A673 (cell line): ENCODE measurements around the gene RIT2. TPM values are rescaled to one million over a fixed set of nuclear protein-coding genes. Genes with fewer than 3 reads are reported as not detected.
A peak's percentile ranks its signal among the peaks of the same experiment; 100 is the strongest.

ENCODE experiments used
- BruUV-seq: library from RNA; stranded (reverse); fragments of 400-500 nt; replicated peaks from 2 replicates; lab custom pipeline; 2021; lab: Mats Ljungman, UMichigan
- CTCF ChIA-PET: fragments of 300-600 bp; sonication (Branson Sonifier 250); formaldehyde crosslinking; loops from one replicate; lab custom pipeline; 2022; ENCODE audit warnings: antibody characterized with exemption; lab: Charles Lee
- POLR2A ChIA-PET: fragments of 300-600 bp; sonication (Branson Sonifier 250); formaldehyde crosslinking; loops from one replicate; lab custom pipeline; 2022; ENCODE audit warnings: antibody characterized with exemption; ENCODE audit not compliant: low non-redundant PET; lab: Charles Lee
- DNase-seq: peaks from one replicate; pipeline ENCODE4 v3.0.0-alpha.2; 2015; ENCODE audit warnings: low spot score
- H3K27ac ChIP-seq: fragments of 200-600 bp; sonication (generic); 2 replicates; pipeline ENCODE4 v1.5.1; 2016; ENCODE audit warnings: mixed run types, low read depth, mild to moderate bottlenecking, mixed read lengths, antibody characterized with exemption, low read length; ENCODE audit not compliant: poor library complexity, severe bottlenecking
- H3K27me3 ChIP-seq: fragments of 200-600 bp; sonication (generic); replicated peaks from 2 replicates; pipeline ENCODE4 v1.6.1; 2017; ENCODE audit warnings: mixed run types, low read depth, mild to moderate bottlenecking, mixed read lengths, antibody characterized with exemption, low read length; ENCODE audit not compliant: insufficient read depth, poor library complexity
- H3K36me3 ChIP-seq: fragments of 200-600 bp; sonication (generic); 2 replicates; pipeline ENCODE4 v1.6.1; 2016; ENCODE audit warnings: mixed run types, mild to moderate bottlenecking, mixed read lengths, antibody characterized with exemption, low read length; ENCODE audit not compliant: insufficient read depth, poor library complexity, severe bottlenecking
- H3K4me1 ChIP-seq: fragments of 200-600 bp; sonication (generic); 2 replicates; pipeline ENCODE4 v1.6.1; 2017; ENCODE audit warnings: mixed run types, mild to moderate bottlenecking, mixed read lengths, antibody characterized with exemption, low read length; ENCODE audit not compliant: insufficient read depth, poor library complexity, severe bottlenecking
- H3K4me3 ChIP-seq: fragments of 200-600 bp; sonication (generic); 2 replicates; pipeline ENCODE4 v1.5.1; 2016; ENCODE audit warnings: low read depth, mixed run types, mild to moderate bottlenecking, mixed read lengths, low read length; ENCODE audit not compliant: poor library complexity, severe bottlenecking
- H3K9me3 ChIP-seq: fragments of 200-600 bp; sonication (generic); 2 replicates; pipeline ENCODE4 v1.6.1; 2016; ENCODE audit warnings: mixed run types, low read depth, mild to moderate bottlenecking, mixed read lengths, antibody characterized with exemption, low read length; ENCODE audit not compliant: poor library complexity, severe bottlenecking
- CTCF ChIP-seq: fragments of 300-800, 200-600 bp; sonication (generic); conservative IDR thresholded peaks from 2 replicates; pipeline ENCODE4 v1.5.1; 2017; ENCODE audit warnings: low read depth, mild to moderate bottlenecking, antibody characterized with exemption, low read length, moderate library complexity, mixed read lengths
- EZH2 ChIP-seq: fragments of 200-600 bp; sonication (generic); IDR thresholded peaks from 2 replicates; pipeline ENCODE4 v1.6.1; 2017; ENCODE audit warnings: borderline replicate concordance, low read depth, mild to moderate bottlenecking, mixed read lengths, antibody characterized with exemption, low read length; ENCODE audit not compliant: poor library complexity, severe bottlenecking
- intact Hi-C: fragments of 100-400 bp; cut with micrococcal nuclease; formaldehyde crosslinking; loops from one replicate; pipeline ENCODE4 v1.10.0; 2022; ENCODE audit not compliant: unreplicated experiment
- total RNA-seq: library from RNA; stranded (reverse); gene quantifications from 2 replicates; pipeline ENCODE4 v1.2.3, GENCODE V29; 2021

The RIT2 gene
- total RNA-seq, 1 experiment from 2014 or later = not detected

GRCh38 chr18:42706618-42707017, 408.9 kb downstream of the RIT2 start:
- TF ChIP-seq EZH2 (no peak), CTCF (no peak)
- DNase-seq = peak; percentile 46
- POLR2A ChIA-PET = no interaction called here
- H3K4me1 ChIP-seq = no peaks in the 10 kb centered on the region
- no peak overlapping the region for H3K27ac ChIP-seq
- no peak overlapping the region for H3K4me3 ChIP-seq
- no peaks in the 10 kb centered on the region for H3K27me3 ChIP-seq
- H3K36me3 ChIP-seq = no peaks in the 10 kb centered on the region
- no TSS peak for BruUV-seq
- intact Hi-C loops = no loop called here
- H3K9me3 ChIP-seq = no peaks in the 10 kb centered on the region
- CTCF ChIA-PET = no interaction called here

GRCh38 chr18:42706029-42706608, 409.4 kb downstream of the RIT2 start:
- no peaks in the 10 kb centered on the region for H3K27me3 ChIP-seq
- no peaks in the 10 kb centered on the region for H3K36me3 ChIP-seq
- no TSS peak for BruUV-seq
- no peaks in the 10 kb centered on the region for H3K9me3 ChIP-seq
- ChIA-PET CTCF (no interaction called here), POLR2A (no interaction called here)
- H3K27ac ChIP-seq = no peak overlapping the region
- H3K4me1 ChIP-seq = no peaks in the 10 kb centered on the region
- H3K4me3 ChIP-seq = no peak overlapping the region
- no peak for DNase-seq
- intact Hi-C loops = no loop called here
- no peak for TF ChIP-seq CTCF
- TF ChIP-seq EZH2 = no peak

Other genes starting within 250 kb of the RIT2 start
- 2.3 TPM in 2 replicates for gene SYT4, start 161.8 kb upstream of the RIT2 start, total RNA-seq